ENCODE measurements around the gene EXD2.

DNA sequence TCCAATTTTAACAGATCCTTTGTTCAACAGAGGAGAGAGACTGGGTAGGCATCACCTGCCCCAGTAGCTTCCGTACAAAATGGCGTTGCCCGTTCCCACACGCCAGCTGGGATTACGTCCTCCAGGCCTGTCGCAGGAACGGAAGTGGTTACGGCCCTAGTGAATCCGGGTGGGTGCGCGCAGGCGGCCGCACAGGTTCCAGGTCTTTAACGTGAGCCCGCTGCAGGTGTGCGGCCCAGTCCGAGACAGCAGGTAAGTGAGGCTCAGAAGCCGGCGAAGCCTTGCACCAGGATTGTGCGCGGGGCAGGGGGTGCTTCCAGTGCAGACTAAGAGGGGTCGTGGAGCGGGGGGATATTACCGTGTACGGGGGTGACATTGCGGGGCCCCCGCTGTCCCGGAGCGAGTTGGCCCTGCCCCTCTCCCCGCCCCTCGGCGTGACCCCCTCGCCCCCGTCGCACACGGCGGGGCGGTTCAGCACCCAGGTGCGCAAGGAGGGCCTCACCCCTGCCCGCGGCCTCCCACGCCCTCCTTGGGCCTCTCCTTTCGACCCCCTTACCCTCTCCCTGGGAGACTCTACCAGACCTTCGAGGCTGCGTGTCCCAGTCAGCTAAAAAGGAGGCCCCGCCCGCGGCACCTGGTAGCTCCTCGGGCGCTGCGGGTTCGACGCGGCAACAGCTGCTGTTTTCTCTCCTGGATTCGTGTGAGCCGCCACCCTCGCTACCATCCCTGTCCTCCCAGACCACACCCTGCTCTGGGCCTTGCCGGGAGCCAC is at the start of gene EXD2:
- TF ChIP-seq POLR2A (IDR thresholded peaks at IDR 0.05; ENCODE audit: low read length) (peak; percentile 22), CBX2 (IDR thresholded peaks at IDR 0.05; ENCODE audit: borderline replicate concordance, low read depth) (no peak)
- TF ChIP-seq, protein P1, sequence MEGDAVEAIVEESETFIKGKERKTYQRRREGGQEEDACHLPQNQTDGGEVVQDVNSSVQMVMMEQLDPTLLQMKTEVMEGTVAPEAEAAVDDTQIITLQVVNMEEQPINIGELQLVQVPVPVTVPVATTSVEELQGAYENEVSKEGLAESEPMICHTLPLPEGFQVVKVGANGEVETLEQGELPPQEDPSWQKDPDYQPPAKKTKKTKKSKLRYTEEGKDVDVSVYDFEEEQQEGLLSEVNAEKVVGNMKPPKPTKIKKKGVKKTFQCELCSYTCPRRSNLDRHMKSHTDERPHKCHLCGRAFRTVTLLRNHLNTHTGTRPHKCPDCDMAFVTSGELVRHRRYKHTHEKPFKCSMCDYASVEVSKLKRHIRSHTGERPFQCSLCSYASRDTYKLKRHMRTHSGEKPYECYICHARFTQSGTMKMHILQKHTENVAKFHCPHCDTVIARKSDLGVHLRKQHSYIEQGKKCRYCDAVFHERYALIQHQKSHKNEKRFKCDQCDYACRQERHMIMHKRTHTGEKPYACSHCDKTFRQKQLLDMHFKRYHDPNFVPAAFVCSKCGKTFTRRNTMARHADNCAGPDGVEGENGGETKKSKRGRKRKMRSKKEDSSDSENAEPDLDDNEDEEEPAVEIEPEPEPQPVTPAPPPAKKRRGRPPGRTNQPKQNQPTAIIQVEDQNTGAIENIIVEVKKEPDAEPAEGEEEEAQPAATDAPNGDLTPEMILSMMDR (IDR thresholded peaks at IDR 0.05) = no peak
